AG10803 (cell line): ENCODE measurements around the gene LRRC4B.
"Not testable (repeated sequence)": the region's sequence is repeated elsewhere in the genome, so short reads cannot be mapped to it uniquely, and the experiment has no call there.

ENCODE experiments used
- DNase-seq: peaks from one replicate; pipeline ENCODE4 v3.0.0; 2010; ENCODE audit warnings: low read depth
- H3K4me3 ChIP-seq: 2 replicates; pipeline ENCODE4 v1.5.1; 2011; ENCODE audit warnings: mild to moderate bottlenecking, low read length, control low read depth
- CTCF ChIP-seq: conservative IDR thresholded peaks from 2 replicates; pipeline ENCODE4 v1.5.1; 2011; ENCODE audit warnings: mild to moderate bottlenecking, low read length, control low read depth, inconsistent platforms

LRRC4B gene

GRCh38 chr19:50537306-50537685, 30.9 kb downstream of the LRRC4B start:
- no peak overlapping the region for H3K4me3 ChIP-seq
- no peak for TF ChIP-seq CTCF
- no peak for DNase-seq

- DNase-seq, result no peak
- no peak overlapping the region for H3K4me3 ChIP-seq
- no peak for TF ChIP-seq CTCF
Measured at GRCh38 chr19:50536662-50537305, 31.5 kb downstream of the LRRC4B start.

GRCh38 chr19:50535672-50536187, 32.5 kb downstream of the LRRC4B start:
- DNase-seq, result no peak
- no peak for TF ChIP-seq CTCF
- no peak overlapping the region for H3K4me3 ChIP-seq

GRCh38 chr19:50534478-50534877, 33.8 kb downstream of the LRRC4B start:
- no peak for DNase-seq
- TF ChIP-seq CTCF, result no peak
- no peak overlapping the region for H3K4me3 ChIP-seq

GRCh38 chr19:50532952-50533351, 35.3 kb downstream of the LRRC4B start:
- no peak for TF ChIP-seq CTCF
- no peak overlapping the region for H3K4me3 ChIP-seq
- DNase-seq, result no peak

GRCh38 chr19:50531171-50531612, 37.0 kb downstream of the LRRC4B start:
- H3K4me3 ChIP-seq, result no peak overlapping the region
- no peak for DNase-seq
- TF ChIP-seq CTCF, result no peak

GRCh38 chr19:50528052-50528451, 40.2 kb downstream of the LRRC4B start:
- DNase-seq, H3K4me3 ChIP-seq: not testable (repeated sequence)
